ENCODE data around the gene SLC28A2. TPM values are rescaled to one million over a fixed set of nuclear protein-coding genes. Genes with fewer than 3 reads are reported as not detected.

SLC28A2 gene
- polyA plus RNA-seq, 1 of the 3 experiments (the other 2 are of a cell fraction), result not detected

- no peak for DNase-seq
- H3K9ac ChIP-seq, result no peak overlapping the region
- 59% methylated on average over 5 of the region's 5 CpGs for WGBS (ENCODE audit: low lambda C conversion rate)
- no peak overlapping the region for H3K4me3 ChIP-seq (ENCODE audit: low read depth in 2 of 2, low read length in 1 of 2)
- H3K27me3 ChIP-seq (ENCODE audit: insufficient read depth), result no peaks in the 10 kb centered on the region
- no peaks in the 10 kb centered on the region for H3F3A ChIP-seq (replicated peaks; ENCODE audit: insufficient read depth)
- H3K9me3 ChIP-seq, result no peaks in the 10 kb centered on the region
- H3K4me1 ChIP-seq (ENCODE audit: control insufficient read depth in 1 of 2, insufficient read depth in 2 of 2, low read depth in 1 of 2, low read length in 1 of 2), result no peaks in the 10 kb centered on the region; a peak in 1 of 4 replicates
- POLR2A ChIA-PET, result no interaction called here
- H4K20me1 ChIP-seq (ENCODE audit: insufficient read depth), result no peaks in the 10 kb centered on the region
- TF ChIP-seq FOSL2 (IDR thresholded peaks at IDR 0.05; ENCODE audit: borderline replicate concordance, low read depth) (no peak), SMC3 (IDR thresholded peaks at IDR 0.05; ENCODE audit: low read depth, low read length) (no peak), NFIC (IDR thresholded peaks at IDR 0.05; ENCODE audit: borderline replicate concordance) (no peak), GATA2 (CRISPR knock-in tag; IDR thresholded peaks at IDR 0.05) (no peak), JUND (IDR thresholded peaks at IDR 0.05) (no peak), POLR2AphosphoS5 (IDR thresholded peaks at IDR 0.05; ENCODE audit: low read depth, low read length) (no peak)
- TF ChIP-seq, protein P1, sequence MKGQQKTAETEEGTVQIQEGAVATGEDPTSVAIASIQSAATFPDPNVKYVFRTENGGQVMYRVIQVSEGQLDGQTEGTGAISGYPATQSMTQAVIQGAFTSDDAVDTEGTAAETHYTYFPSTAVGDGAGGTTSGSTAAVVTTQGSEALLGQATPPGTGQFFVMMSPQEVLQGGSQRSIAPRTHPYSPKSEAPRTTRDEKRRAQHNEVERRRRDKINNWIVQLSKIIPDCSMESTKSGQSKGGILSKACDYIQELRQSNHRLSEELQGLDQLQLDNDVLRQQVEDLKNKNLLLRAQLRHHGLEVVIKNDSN (IDR thresholded peaks at IDR 0.05; ENCODE audit: borderline replicate concordance, low read depth), result no peak
- TF ChIP-seq, protein P2, sequence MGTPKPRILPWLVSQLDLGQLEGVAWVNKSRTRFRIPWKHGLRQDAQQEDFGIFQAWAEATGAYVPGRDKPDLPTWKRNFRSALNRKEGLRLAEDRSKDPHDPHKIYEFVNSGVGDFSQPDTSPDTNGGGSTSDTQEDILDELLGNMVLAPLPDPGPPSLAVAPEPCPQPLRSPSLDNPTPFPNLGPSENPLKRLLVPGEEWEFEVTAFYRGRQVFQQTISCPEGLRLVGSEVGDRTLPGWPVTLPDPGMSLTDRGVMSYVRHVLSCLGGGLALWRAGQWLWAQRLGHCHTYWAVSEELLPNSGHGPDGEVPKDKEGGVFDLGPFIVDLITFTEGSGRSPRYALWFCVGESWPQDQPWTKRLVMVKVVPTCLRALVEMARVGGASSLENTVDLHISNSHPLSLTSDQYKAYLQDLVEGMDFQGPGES (IDR thresholded peaks at IDR 0.05; ENCODE audit: low read depth, low read length), result no peak
- TF ChIP-seq, protein P3, sequence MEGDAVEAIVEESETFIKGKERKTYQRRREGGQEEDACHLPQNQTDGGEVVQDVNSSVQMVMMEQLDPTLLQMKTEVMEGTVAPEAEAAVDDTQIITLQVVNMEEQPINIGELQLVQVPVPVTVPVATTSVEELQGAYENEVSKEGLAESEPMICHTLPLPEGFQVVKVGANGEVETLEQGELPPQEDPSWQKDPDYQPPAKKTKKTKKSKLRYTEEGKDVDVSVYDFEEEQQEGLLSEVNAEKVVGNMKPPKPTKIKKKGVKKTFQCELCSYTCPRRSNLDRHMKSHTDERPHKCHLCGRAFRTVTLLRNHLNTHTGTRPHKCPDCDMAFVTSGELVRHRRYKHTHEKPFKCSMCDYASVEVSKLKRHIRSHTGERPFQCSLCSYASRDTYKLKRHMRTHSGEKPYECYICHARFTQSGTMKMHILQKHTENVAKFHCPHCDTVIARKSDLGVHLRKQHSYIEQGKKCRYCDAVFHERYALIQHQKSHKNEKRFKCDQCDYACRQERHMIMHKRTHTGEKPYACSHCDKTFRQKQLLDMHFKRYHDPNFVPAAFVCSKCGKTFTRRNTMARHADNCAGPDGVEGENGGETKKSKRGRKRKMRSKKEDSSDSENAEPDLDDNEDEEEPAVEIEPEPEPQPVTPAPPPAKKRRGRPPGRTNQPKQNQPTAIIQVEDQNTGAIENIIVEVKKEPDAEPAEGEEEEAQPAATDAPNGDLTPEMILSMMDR (IDR thresholded peaks at IDR 0.05), result no peak
- H2AFZ ChIP-seq (ENCODE audit: low read depth), result no peak overlapping the region
- no peaks in the 10 kb centered on the region for H3K9me2 ChIP-seq
- no peak overlapping the region for H3K27ac ChIP-seq (ENCODE audit: low read depth in 2 of 2, low read length in 1 of 2)
- no peaks in the 10 kb centered on the region for H3K36me3 ChIP-seq (replicated peaks in 1 of 2; ENCODE audit: control insufficient read depth in 1 of 2, insufficient read depth in 2 of 2, low read length in 1 of 2)
- H3K4me2 ChIP-seq, result no peak overlapping the region
- CTCF ChIA-PET, result interaction anchor here (5.7 kb wide), 1 partner anchor 23 kb away, joined by 27 read pairs; no protein-coding TSS in a partner anchor
- H3K79me2 ChIP-seq (ENCODE audit: insufficient read depth), result no peaks in the 10 kb centered on the region
These were observed 23.1 kb upstream of the SLC28A2 start for GRCh38 chr15:45228931-45229330.

DNA sequence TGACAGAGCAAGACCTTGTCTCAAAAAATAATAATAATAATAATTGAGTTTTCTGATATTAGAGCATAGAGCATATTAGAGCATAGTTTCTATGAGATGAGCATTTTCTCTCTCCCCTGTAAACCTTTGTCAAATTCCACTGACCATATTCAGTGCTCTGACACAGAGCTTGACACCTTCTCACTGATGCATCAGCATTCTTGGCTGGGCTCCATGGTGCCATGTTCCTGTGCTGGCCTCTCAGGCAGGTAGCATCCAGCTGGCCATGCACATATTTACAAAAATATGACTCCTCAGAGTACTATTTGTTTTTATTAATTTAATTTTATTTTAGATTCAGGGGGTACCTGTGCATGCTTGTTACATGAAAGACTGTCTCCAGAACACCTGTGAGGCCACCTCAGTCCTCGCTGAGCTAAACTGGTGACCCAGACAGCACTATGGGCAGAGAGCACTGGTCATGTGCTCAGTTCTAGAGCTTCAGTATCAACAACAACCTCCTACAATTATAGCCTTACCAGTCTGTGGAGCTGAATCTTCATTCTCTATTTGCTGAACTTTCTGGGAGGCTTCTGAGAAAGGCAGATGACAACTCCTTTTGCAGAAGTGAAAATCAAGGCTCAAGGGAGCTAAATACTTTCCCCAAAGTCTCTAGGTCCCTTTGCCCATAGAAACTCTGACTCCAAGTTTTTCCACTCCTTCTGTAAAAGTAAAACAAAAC lies 21.6 kb upstream of the SLC28A2 start:
- no peaks in the 10 kb centered on the region for H3K79me2 ChIP-seq (ENCODE audit: insufficient read depth)
- H4K20me1 ChIP-seq (ENCODE audit: insufficient read depth), result no peaks in the 10 kb centered on the region
- no peaks in the 10 kb centered on the region for H3K9me3 ChIP-seq
- H3K9me2 ChIP-seq, result no peaks in the 10 kb centered on the region
- H3F3A ChIP-seq (replicated peaks; ENCODE audit: insufficient read depth), result no peaks in the 10 kb centered on the region
- H3K4me2 ChIP-seq, result no peak overlapping the region
- no peak overlapping the region for H2AFZ ChIP-seq (ENCODE audit: low read depth)
- H3K9ac ChIP-seq, result no peak overlapping the region
- no peaks in the 10 kb centered on the region; a peak in 1 of 4 replicates for H3K4me1 ChIP-seq (ENCODE audit: control insufficient read depth in 1 of 2, insufficient read depth in 2 of 2, low read depth in 1 of 2, low read length in 1 of 2)
- ChIA-PET CTCF (interaction anchor here (1.0 to 5.7 kb wide), 4 partner anchors 20 to 228 kb away, joined by 3 to 27 read pairs (median 4); no protein-coding TSS in a partner anchor), POLR2A (no interaction called here)
- WGBS (ENCODE audit: low lambda C conversion rate), result 0% methylated on average over 1 of the region's 1 CpG
- no peak for TF ChIP-seq RFX5 (IDR thresholded peaks at IDR 0.05; ENCODE audit: low read length)
- TF ChIP-seq, protein P4, sequence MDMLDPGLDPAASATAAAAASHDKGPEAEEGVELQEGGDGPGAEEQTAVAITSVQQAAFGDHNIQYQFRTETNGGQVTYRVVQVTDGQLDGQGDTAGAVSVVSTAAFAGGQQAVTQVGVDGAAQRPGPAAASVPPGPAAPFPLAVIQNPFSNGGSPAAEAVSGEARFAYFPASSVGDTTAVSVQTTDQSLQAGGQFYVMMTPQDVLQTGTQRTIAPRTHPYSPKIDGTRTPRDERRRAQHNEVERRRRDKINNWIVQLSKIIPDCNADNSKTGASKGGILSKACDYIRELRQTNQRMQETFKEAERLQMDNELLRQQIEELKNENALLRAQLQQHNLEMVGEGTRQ (IDR thresholded peaks at IDR 0.05; ENCODE audit: borderline replicate concordance, low read depth, low read length), result no peak
- no peak for TF ChIP-seq ELF1 (IDR thresholded peaks at IDR 0.05)
- TF ChIP-seq GABPA (IDR thresholded peaks at IDR 0.05; ENCODE audit: low read depth), result no peak
- no peak for TF ChIP-seq TEAD4 (IDR thresholded peaks at IDR 0.05; ENCODE audit: borderline replicate concordance, insufficient read depth)
- TF ChIP-seq, protein P2 (IDR thresholded peaks at IDR 0.05; ENCODE audit: low read depth, low read length), result no peak
- TF ChIP-seq RCOR1 (IDR thresholded peaks at IDR 0.05; ENCODE audit: low read length), result no peak
- TF ChIP-seq, protein P1 (IDR thresholded peaks at IDR 0.05; ENCODE audit: borderline replicate concordance, low read depth), result no peak
- no peak for TF ChIP-seq MEF2A (IDR thresholded peaks at IDR 0.05; ENCODE audit: borderline replicate concordance, low read depth)
- no peak for DNase-seq
- H3K36me3 ChIP-seq (replicated peaks in 1 of 2; ENCODE audit: control insufficient read depth in 1 of 2, insufficient read depth in 2 of 2, low read length in 1 of 2), result no peaks in the 10 kb centered on the region
- H3K4me3 ChIP-seq (ENCODE audit: low read depth in 2 of 2, low read length in 1 of 2), result no peak overlapping the region
- H3K27me3 ChIP-seq (ENCODE audit: insufficient read depth), result no peaks in the 10 kb centered on the region
- no peak overlapping the region for H3K27ac ChIP-seq (ENCODE audit: low read depth in 2 of 2, low read length in 1 of 2)
